Fibroblast of skin of scalp (primary cell): ENCODE results near the gene GNG13.

ENCODE experiments used
- DNase-seq: peaks from one replicate; pipeline ENCODE4 v3.0.0-alpha.2; 2013

The GNG13 gene

DNA sequence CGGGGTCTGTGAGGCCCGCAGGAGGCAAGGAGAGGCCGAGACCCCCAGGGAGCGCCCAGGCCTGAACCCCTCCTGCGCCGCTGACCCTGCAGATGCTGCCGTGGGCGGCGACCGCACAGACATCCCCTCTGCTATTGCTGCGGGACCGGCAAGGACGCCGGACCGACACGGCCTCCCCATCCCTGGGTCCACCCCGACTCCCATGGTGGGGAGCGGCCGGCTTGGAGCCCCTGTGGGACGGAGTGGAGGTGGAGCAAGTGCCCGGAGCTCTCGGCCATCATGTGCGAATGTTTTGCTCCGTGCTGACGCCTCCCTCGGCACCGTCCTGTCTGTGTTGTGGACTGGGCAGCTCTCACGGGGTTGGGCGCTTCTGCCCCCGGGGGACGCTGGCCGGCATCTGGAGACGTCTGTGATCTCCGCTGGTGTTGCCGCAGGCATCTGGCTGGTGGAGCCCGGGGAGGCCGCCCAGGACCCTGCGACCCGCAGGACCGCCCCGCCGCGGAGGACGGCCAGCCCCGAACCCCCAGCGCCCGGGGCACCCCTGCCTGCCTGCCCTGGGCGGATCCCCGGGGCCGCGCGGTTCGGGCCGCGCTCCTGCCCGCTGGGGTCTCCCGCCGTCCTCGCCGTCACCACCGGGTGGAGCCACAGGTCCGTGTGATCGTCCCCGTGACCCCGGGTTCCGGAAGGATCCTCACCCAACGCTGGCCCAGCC, 12.8 kb upstream of the GNG13 start:
- DNase-seq: peak; percentile 43

DNA sequence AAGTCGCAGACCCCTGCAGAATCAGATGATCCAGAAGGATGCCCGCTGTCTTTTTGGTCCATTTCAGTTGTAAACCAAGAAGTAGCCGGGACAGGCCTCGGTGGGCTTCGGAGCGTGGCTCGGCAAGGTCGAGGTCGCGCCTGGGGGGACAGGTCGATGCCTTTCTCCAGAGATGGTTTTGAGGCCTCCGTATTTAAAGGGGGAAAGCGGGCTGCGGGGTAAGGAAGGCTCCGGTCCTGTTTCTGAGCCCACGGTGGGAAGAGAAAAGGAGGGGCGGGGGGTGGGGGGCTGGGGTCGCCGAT, 7.5 kb upstream of the GNG13 start:
- no peak for DNase-seq

GRCh38 chr16:807347-808084, 7.0 kb upstream of the GNG13 start:
- peak; percentile 93 for DNase-seq

- no peak for DNase-seq
Observed at GRCh38 chr16:805474-805873, 4.9 kb upstream of the GNG13 start.

- DNase-seq: no peak
Observed at GRCh38 chr16:804193-805048, 3.9 kb upstream of the GNG13 start.

GRCh38 chr16:803754-804080, 3.2 kb upstream of the GNG13 start:
- no peak for DNase-seq

DNA sequence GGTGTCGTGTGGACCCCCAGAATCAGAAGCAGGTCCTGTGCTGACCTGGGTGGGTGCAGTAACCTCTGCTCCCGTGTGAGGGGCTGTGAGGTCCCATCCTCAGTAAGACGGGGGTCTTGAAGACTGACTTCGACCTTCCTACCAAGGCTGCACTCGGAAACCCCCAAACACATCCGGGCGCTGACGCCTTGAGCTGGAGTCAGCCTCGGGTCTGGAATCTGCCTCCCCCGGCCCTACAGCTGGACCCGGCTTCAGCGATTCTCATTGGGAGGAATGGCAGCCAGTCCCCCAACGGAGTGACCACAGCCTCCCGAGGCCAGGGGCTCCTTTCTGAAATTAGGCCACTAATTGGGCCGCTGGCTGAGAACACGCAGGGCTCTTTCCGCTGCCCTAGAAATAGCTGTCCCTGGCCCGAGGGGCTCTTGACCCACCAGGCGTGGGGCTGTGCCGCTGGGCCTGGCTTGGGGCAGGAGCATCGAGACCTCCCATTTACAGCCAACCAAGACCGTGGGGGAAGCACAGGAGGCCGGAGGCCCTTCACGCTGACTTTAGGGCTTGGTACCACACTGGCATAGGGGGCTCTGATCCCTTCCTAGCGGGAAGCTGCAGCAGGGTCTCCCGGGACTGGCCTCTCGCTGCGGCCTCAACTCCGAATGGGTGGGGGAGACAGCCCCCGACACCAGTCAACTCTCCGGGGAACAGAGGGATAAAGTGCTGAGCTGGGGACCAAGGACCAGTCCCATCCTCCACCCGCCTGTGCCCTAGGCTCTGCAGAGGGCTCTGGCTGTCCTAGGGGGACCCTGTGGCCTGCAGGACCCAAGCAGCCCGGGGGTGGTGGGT, 2.6 kb upstream of the GNG13 start:
- DNase-seq: no peak

- no peak for DNase-seq
Observed at GRCh38 chr16:802461-802860, 1.9 kb upstream of the GNG13 start.

- DNase-seq: no peak
Observed at GRCh38 chr16:801584-802363, 1.2 kb upstream of the GNG13 start.

DNA sequence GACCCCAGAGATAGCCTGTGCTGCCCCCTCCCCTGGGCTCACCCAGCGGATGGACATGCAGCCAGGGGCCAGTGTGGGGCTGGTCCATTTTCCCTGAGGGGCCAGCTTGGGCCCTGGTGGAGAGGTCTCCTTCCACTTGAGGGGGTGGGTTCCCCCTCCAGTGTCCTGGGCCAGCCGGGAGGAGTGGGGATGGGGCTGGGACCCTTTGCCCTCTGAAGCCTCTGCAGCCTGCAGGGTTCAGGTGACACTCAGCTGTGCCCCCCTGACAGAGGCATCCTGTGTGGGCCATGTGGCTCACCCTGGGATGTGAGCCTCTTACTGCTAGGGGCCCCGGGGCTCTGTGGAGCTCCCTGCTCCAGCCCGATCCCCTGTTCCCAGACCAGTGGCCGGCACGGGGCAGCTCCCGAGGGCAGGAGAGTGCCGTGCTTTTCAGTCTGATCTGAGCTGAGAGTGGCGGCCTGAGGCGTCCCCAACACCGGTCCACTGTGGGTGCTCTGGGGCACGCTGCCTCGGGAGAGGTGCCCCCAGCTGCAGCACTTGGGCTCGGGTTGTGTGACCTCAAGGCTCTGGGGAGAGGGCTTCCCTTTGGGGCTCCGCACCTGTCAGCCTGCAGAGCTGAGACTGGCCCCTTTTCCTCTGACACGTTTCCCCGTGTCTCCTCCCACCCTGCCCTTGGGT, 439 bp upstream of the GNG13 start:
- no peak for DNase-seq

GRCh38 chr16:799111-799947, 1.2 kb downstream of the GNG13 start:
- no peak for DNase-seq

GRCh38 chr16:798666-799065, 1.9 kb downstream of the GNG13 start:
- DNase-seq: no peak

- DNase-seq: no peak
Observed at GRCh38 chr16:797686-798085, 2.8 kb downstream of the GNG13 start.

DNA sequence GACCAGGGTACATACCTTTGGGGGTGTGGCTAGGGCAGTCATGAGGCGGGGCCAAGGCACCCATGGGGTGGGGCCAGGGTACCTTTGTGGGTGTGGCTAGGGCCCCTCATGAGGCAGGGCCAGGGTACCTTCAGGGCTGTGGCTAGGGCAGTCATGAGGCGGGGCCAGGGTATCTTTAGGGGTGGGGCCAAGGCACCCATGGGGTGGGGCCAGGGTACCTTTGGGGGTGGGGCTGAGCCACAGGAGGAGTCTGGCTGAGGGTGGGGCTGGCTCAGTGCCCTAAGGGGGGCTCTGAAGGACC, 3.5 kb downstream of the GNG13 start:
- DNase-seq: no peak

DNA sequence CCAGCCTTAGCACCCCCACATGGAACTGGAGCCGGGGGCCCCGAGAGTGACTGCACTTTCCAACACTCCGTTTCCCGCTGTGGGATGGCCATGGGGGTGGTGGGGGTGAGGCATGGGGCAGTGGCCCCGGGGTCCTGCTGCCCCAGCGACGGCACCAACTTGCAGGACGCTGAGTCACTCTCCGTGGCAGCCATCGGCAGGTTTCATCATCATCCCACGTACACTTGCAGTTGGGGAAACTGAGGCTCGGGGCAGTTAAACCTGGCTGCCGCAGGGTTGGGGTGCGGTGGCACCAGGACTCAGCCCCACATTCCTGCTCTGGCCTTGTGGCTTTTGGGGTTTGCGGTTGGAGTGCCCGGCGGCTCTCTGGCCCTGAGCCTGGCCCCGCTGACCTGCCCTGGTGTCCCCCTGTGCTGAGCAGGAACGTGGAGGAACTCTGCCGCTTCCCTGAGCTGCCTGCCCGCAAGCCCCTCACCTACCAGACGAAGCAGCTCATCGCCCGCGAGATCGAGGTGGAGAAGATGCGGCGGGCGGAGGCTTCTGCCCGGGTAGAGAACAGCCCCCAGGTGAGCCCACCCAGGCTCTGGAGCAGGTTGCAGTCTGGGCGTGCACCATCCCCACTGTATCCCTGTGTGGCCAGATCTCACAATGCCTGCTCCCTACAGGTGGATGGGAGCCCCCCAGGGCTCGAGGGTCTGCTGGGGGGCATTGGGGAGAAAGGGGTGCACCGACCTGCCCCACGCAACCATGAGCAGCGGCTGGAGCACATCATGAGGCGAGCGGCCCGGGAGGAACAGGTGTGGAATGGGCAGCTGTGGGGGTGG, 4.0 kb downstream of the GNG13 start:
- DNase-seq: no peak

GRCh38 chr16:795580-796229, 4.8 kb downstream of the GNG13 start:
- no peak for DNase-seq

DNA sequence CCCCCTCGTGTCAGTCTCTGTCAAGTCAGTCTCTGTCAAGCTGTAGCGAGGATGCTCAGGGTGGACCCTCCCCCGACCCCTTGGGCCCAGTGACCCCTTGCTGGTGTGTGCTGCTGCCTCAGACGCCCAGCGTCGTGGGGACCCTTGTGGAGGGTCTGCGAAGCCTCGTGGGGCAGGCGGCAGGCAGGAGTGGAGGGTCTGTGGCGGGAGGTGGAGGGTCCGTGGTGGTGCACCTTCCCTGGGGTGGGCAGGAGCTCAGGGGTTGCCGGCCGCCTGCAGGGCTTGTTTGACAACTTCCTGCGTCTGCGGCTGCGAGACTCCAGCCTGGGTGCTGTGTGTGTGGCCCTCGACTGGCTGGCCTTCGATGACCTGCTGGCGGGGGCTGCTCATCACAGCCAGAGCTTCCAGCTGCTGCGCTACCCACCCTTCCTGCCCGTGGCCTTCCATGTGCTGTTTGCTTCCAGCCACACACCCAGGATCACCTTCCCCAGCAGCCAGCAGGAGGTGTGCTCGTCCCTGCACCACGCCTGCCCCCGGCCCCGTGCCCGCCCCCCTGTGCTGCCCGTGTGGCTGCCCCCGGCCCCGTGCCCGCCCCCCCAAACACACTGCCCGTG, 5.6 kb downstream of the GNG13 start:
- DNase-seq: no peak

DNA sequence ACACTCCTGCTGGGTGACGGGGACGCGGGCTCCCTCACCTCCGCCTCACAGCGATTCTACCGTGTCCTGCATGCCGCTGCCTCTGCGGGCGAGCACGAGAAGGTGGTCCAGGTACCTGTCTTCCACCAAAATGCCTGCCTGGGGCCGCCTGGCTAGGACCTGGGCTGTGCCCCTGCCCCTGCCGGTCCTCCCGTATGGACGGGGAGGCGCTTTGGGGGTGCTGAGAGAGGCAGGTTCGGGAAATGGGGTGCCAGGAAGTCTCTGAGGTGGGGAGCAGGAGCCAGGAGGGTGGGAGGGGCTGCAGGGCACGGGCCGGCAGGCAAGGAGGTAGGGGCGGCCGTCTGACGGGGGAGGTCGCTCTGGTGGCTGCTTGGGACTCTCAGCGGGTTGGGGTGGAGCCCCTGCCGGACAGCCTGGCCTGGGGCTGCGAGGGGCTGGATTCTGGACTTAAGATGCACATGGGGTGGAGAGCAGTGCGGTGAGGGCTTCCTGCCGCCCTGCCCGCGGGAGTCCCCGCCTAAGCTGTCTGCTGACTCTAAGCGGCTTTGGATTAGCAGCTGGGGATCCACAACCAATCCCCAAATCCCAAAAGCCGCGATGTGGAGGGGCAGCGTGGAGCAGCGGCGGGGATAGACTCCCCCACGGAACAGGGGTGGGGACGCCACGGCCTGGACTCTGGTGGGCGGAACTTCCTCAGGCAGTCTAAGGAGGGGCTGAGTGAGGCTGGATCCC, 6.3 kb downstream of the GNG13 start:
- no peak for DNase-seq
